IMR-90 (cell line): Measurements from ENCODE around the gene C11orf97.

Source experiments
- CEBPB ChIP-seq: IDR thresholded peaks from 2 replicates; pipeline ENCODE4 v1.6.1; 2012; ENCODE audit warnings: low read depth, low read length, improper control_type of control experiment
- CTCF ChIP-seq: conservative IDR thresholded peaks from 2 replicates; pipeline ENCODE4 v1.5.1; 2012; ENCODE audit warnings: mild to moderate bottlenecking, low read depth, low read length, improper control_type of control experiment
- POLR2A ChIP-seq: IDR thresholded peaks from 2 replicates; pipeline ENCODE4 v1.6.1; 2012; ENCODE audit warnings: mild to moderate bottlenecking, low read depth, low read length
- RAD21 ChIP-seq: IDR thresholded peaks from 2 replicates; pipeline ENCODE4 v1.6.1; 2012; ENCODE audit warnings: low read length, improper control_type of control experiment
- SMC3 ChIP-seq: fragments of 150-350 bp; IDR thresholded peaks from 2 replicates; pipeline ENCODE4 v1.6.1; 2016; ENCODE audit warnings: low read depth, mild to moderate bottlenecking, antibody characterized with exemption, low read length, moderate library complexity

GRCh38 chr11:94536386-94536785, 24.1 kb downstream of the C11orf97 start:
- TF ChIP-seq POLR2A, result no peak
- TF ChIP-seq CTCF, result no peak
- no peak for TF ChIP-seq CEBPB
- TF ChIP-seq SMC3, result no peak
- TF ChIP-seq RAD21, result no peak
